Motor neuron (in vitro differentiated cells): ENCODE results near the gene PEG3. TPM values are rescaled to one million over a fixed set of nuclear protein-coding genes. Genes with fewer than 3 reads are reported as not detected.

Experiments used
- ATAC-seq, 8 experiments: fragments of 200-7000 bp; cut with Tn5 transposase; replicated peaks in 6 of 8; 2 replicates each; pipeline ENCODE4 v1.8.0; 2021; ENCODE audit warnings: mild to moderate bottlenecking in 8 of 8, moderate library complexity in 8 of 8
- H3K27ac ChIP-seq, 2 donors: fragments of 250-450 bp; sonication (Bioruptor Pico); 2 replicates each; pipeline ENCODE4 v1.9.0; 2021; ENCODE audit warnings: antibody characterized with exemption in 2 of 2, mild to moderate bottlenecking in 2 of 2, moderate library complexity in 1 of 2
- H3K4me1 ChIP-seq, 2 donors: fragments of 250-450 bp; sonication (Bioruptor Pico); replicated peaks in 1 of 2; 2 replicates each; pipeline ENCODE4 v1.6.1; 2021; ENCODE audit warnings: antibody characterized with exemption in 2 of 2, mild to moderate bottlenecking in 2 of 2, moderate library complexity in 1 of 2
- H3K4me3 ChIP-seq, 5 donors: fragments of 250-450 bp; sonication (Bioruptor Pico); 2 replicates each; pipeline ENCODE4 v1.9.0; 2021; ENCODE audit warnings: antibody characterized with exemption in 5 of 5, mild to moderate bottlenecking in 5 of 5, moderate library complexity in 4 of 5
- WGBS, 10 experiments: fragments of 450-650 bp; shearing (Covaris generic); methylation state at CpG; one replicate each; pipeline ENCODE4 v1.0.0; 2022; 5-methylcytosine and 5-hydroxymethylcytosine counted together
- in situ Hi-C, 9 experiments: fragments of 400-800 bp; cut with MboI; loops; one replicate each; pipeline ENCODE4 v1.15.0; 2021; ENCODE audit warnings: low sequenced_read_pairs in 9 of 9, low pct_unique_long_range_greater_than_20kb in 2 of 9; ENCODE audit not compliant: unreplicated experiment in 9 of 9
- total RNA-seq, 8 experiments: library from RNA; unstranded; fragments of 300-600 nt; gene quantifications; 2 replicates each; pipeline versions ENCODE4 v1.2.3 to v1.2.4, GENCODE V29; 2022

PEG3 gene
- total RNA-seq, 8 experiments from 2014 or later = under 0.01 to 2.5 (median 0.09) TPM

GRCh38 chr19:56819166-56819565 lies 21.4 kb downstream of the PEG3 start:
- no peaks in the 10 kb centered on the region for H3K4me1 ChIP-seq
- in situ Hi-C loops = no loop called here
- ATAC-seq = no peak
- no peak overlapping the region for H3K4me3 ChIP-seq
- 0 to 86% (median 0%) methylated on average over 1 to 2 of the region's 2 CpGs; no CpG with 5 or more reads in 1 of the 10 experiments for WGBS, 10 experiments
- no peak overlapping the region for H3K27ac ChIP-seq

GRCh38 chr19:56814656-56815055 lies 25.9 kb downstream of the PEG3 start:
- in situ Hi-C loops = no loop called here
- ATAC-seq = no peak
- WGBS, 10 experiments = 0 to 20% (median 6%) methylated on average over 1 to 6 of the region's 7 CpGs; no CpG with 5 or more reads in 3 of the 10 experiments
- Histone ChIP-seq H3K4me3 (no peak overlapping the region), H3K4me1 (no peaks in the 10 kb centered on the region), H3K27ac (no peak overlapping the region)

GRCh38 chr19:56813531-56813930 lies 27.0 kb downstream of the PEG3 start:
- ATAC-seq = no peak
- Histone ChIP-seq H3K4me3 (no peak overlapping the region), H3K27ac (no peak overlapping the region), H3K4me1 (no peaks in the 10 kb centered on the region)
- WGBS, 10 experiments = 17 to 70% (median 37%) methylated on average over 1 to 5 of the region's 5 CpGs; no CpG with 5 or more reads in 2 of the 10 experiments
- in situ Hi-C loops = no loop called here

- ATAC-seq = no peak
- in situ Hi-C loops = no loop called here
- H3K27ac ChIP-seq = no peak overlapping the region
- no peak overlapping the region for H3K4me3 ChIP-seq
- WGBS, 10 experiments = 8 to 80% (median 42%) methylated on average over 1 to 6 of the region's 6 CpGs
- no peaks in the 10 kb centered on the region for H3K4me1 ChIP-seq
Observed at GRCh38 chr19:56811480-56811879, 29.0 kb downstream of the PEG3 start.

- H3K4me1 ChIP-seq = no peaks in the 10 kb centered on the region
- whole genome bisulfite sequencing, 10 experiments = 0 to 56% (median 33%) methylated on average over 1 of the region's 1 CpG; no CpG with 5 or more reads in 2 of the 10 experiments
- in situ Hi-C loops = no loop called here
- no peak overlapping the region for H3K27ac ChIP-seq
- no peak for ATAC-seq
- no peak overlapping the region for H3K4me3 ChIP-seq
Observed at GRCh38 chr19:56810260-56810659, 30.3 kb downstream of the PEG3 start.

- H3K4me3 ChIP-seq = no peak overlapping the region
- in situ Hi-C loops = no loop called here
- WGBS, 10 experiments = 4 to 57% (median 24%) methylated on average over 1 to 3 of the region's 3 CpGs; no CpG with 5 or more reads in 2 of the 10 experiments
- ATAC-seq = no peak
- H3K4me1 ChIP-seq = no peaks in the 10 kb centered on the region
- no peak overlapping the region for H3K27ac ChIP-seq
Observed at GRCh38 chr19:56808717-56809392, 31.7 kb downstream of the PEG3 start.

- Histone ChIP-seq H3K4me1 (no peaks in the 10 kb centered on the region), H3K4me3 (no peak overlapping the region), H3K27ac (no peak overlapping the region)
- ATAC-seq = no peak
- in situ Hi-C loops = no loop called here
Observed at GRCh38 chr19:56806639-56807038, 33.9 kb downstream of the PEG3 start.

Other genes with a start within 250 kb of the PEG3 start
- 10 to 100 TPM in 5 of 8 experiments, 1 to 10 TPM in 2, under 1 TPM in 1; 0.10 to 20.3 (median 11.4) TPM for gene ZNF71, start 245.4 kb downstream of the PEG3 start, total RNA-seq
- gene SMIM17, start 197.6 kb downstream of the PEG3 start, total RNA-seq = 1 to 10 TPM in 5 of 8 experiments, not detected in 3; 1.7 to 4.6 (median 2.2) TPM
- 1 to 10 TPM in 2 of 8 experiments, under 1 TPM in 4, not detected in 2; 0.05 to 4.8 (median 0.23) TPM for gene ZNF835, start 169.0 kb downstream of the PEG3 start, total RNA-seq
- gene ZIM2, start within 50 bp of the PEG3 start, total RNA-seq = under 1 TPM in 2 of 8 experiments, not detected in 6; 0.97 to 1.00 TPM